Activated T-helper 1 cell treated with anti-CD3 and anti-CD28 coated beads, Interleukin-12 subunit alpha, Interleukin-12 subunit beta, Interleukin-2, Interleukin-4 antibody, amounts not matched to agents 30 ng/mL and 10 ng/mL and 1 ng/mL, durations not matched to agents 14 hours and 24 hours and 36 hours (primary cell): ENCODE data around the gene B4GALT4. TPM values are rescaled to one million over a fixed set of nuclear protein-coding genes. Genes with fewer than 3 reads are reported as not detected.
"Not testable (repeated sequence)": the region's sequence is repeated elsewhere in the genome, so short reads cannot be mapped to it uniquely, and the experiment has no call there.

ENCODE experiments used
- DNase-seq: peaks from one replicate; pipeline ENCODE4 v3.0.0; 2021; ENCODE audit warnings: low spot score
- H3K27ac Mint-ChIP-seq: one replicate; pipeline ENCODE4 v1.8.0; 2021; ENCODE audit warnings: mild to moderate bottlenecking, mixed read lengths
- H3K27me3 Mint-ChIP-seq: one replicate; pipeline ENCODE4 v1.8.0; 2022; ENCODE audit warnings: mild to moderate bottlenecking, moderate library complexity, mixed read lengths; ENCODE audit not compliant: insufficient read depth
- H3K36me3 Mint-ChIP-seq: one replicate; pipeline ENCODE4 v1.8.0; 2021; ENCODE audit warnings: low read depth, mixed read lengths
- H3K4me1 Mint-ChIP-seq: one replicate; pipeline ENCODE4 v1.8.0; 2021; ENCODE audit warnings: low read depth, mixed read lengths
- H3K4me3 Mint-ChIP-seq: one replicate; pipeline ENCODE4 v1.8.0; 2021; ENCODE audit warnings: mild to moderate bottlenecking, moderate library complexity, mixed read lengths
- H3K9me3 Mint-ChIP-seq: one replicate; pipeline ENCODE4 v1.8.0; 2021; ENCODE audit warnings: mixed read lengths
- intact Hi-C: fragments of 100-400 bp; cut with micrococcal nuclease; formaldehyde crosslinking; loops from one replicate; pipeline ENCODE4 v1.15.1; 2024
- total RNA-seq: library from RNA; stranded (reverse); gene quantifications from 2 replicates; pipeline ENCODE4 v1.2.3, GENCODE V29; 2022

Gene B4GALT4
- total RNA-seq, 1 donor from 2014 or later = 14.1 TPM

GRCh38 chr3:119255214-119255613 is 14.5 kb upstream of the B4GALT4 start:
- DNase-seq = no peak
- no peaks in the 10 kb centered on the region for H3K9me3 Mint-ChIP-seq
- peaks cover 14% of the 10 kb centered on the region for H3K27me3 Mint-ChIP-seq
- H3K4me1 Mint-ChIP-seq = peaks cover 10% of the 10 kb centered on the region
- H3K4me3 Mint-ChIP-seq = no peak overlapping the region
- H3K36me3 Mint-ChIP-seq = no peaks in the 10 kb centered on the region
- intact Hi-C loops = no loop called here
- no peak overlapping the region for H3K27ac Mint-ChIP-seq

DNA sequence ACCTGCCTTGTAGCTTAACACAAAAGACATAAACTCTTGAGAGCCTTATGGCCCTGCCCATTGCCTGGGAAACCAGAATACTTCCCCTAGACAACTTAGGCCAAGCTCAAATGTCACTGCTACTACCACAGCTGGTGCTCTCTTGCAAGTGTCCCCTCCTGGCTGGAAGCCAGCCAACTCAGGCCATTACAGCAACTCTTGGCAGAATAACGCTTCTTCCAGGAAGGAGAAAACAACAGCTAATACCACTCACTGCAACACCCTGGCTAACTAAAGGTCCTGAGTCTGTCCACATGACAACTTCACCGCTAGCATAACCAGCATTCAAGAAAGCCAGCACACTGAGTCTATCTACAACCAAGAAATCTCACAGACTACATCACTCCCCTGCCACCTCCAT is 5.1 kb upstream of the B4GALT4 start:
- intact Hi-C loops = no loop called here
- no peak overlapping the region for H3K27ac Mint-ChIP-seq
- peaks cover 7% of the 10 kb centered on the region for H3K4me1 Mint-ChIP-seq
- H3K4me3 Mint-ChIP-seq = no peak overlapping the region
- H3K27me3 Mint-ChIP-seq = peaks cover 6% of the 10 kb centered on the region
- DNase-seq = no peak
- peaks cover 24% of the 10 kb centered on the region for H3K9me3 Mint-ChIP-seq
- H3K36me3 Mint-ChIP-seq = no peaks in the 10 kb centered on the region

DNA sequence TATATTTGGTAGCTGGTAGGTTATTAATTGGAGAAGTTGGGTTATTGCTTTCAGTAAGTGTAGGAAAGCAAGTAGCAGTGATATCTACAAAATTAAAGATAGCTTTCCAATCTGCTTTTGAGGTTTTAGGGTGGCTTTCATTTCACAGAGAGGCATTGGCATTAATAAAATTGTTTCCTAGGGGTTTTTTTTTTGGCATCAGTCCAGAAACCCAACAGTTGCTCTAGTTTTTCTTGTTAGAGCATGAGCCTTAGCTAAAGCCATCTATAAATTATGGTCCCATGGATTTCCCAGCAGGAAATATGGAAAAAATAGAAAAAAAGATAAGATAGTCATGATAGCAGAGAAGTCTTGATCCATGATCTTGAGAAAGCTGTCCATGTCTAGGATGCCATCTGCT is 3.0 kb upstream of the B4GALT4 start:
- Mint-ChIP-seq H3K36me3 (peaks cover 2% of the 10 kb centered on the region), H3K4me3 (no peak overlapping the region), H3K4me1 (peaks cover 22% of the 10 kb centered on the region), H3K27ac (no peak overlapping the region), H3K9me3 (peaks cover 11% of the 10 kb centered on the region), H3K27me3 (no peaks in the 10 kb centered on the region)
- no peak for DNase-seq
- intact Hi-C loops = loop anchor here (5.0 kb wide), 1 partner anchor 254 kb away; the partner anchor contains the start of gene TIMMDC1

DNA sequence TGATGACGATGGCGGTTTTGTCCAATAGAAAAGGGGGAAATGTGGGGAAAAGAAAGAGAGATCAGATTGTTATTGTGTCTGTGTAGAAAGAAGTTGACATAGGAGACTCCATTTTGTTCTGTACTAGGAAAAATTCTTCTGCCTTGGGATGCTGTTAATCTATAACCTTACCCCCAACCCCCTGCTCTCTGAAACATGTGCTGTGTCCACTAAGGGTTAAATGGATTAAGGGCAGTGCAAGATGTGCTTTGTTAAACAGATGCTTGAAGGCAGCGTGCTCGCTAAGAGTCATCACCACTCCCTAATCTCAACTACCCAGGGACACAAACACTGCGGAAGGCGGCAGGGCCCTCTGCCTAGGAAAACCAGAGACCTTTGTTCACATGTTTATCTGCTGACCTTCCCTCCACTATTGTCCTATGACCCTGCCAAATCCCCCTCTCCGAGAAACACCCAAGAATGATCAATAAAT is 2.4 kb upstream of the B4GALT4 start:
- peaks cover 26% of the 10 kb centered on the region for H3K4me1 Mint-ChIP-seq
- H3K27ac Mint-ChIP-seq, H3K9me3 Mint-ChIP-seq, H3K36me3 Mint-ChIP-seq, DNase-seq, H3K27me3 Mint-ChIP-seq, H3K4me3 Mint-ChIP-seq: not testable (repeated sequence)
- intact Hi-C loops = loop anchor here (5.0 kb wide), 1 partner anchor 254 kb away; the partner anchor contains the start of gene TIMMDC1

GRCh38 chr3:119242387-119243057 is 1.8 kb upstream of the B4GALT4 start:
- H3K27me3 Mint-ChIP-seq, DNase-seq, H3K27ac Mint-ChIP-seq, H3K9me3 Mint-ChIP-seq, H3K4me3 Mint-ChIP-seq, H3K36me3 Mint-ChIP-seq: not testable (repeated sequence)
- peaks cover 26% of the 10 kb centered on the region for H3K4me1 Mint-ChIP-seq
- intact Hi-C loops = loop anchor here (5.0 kb wide), 1 partner anchor 255 kb away; the partner anchor contains the start of gene TIMMDC1

DNA sequence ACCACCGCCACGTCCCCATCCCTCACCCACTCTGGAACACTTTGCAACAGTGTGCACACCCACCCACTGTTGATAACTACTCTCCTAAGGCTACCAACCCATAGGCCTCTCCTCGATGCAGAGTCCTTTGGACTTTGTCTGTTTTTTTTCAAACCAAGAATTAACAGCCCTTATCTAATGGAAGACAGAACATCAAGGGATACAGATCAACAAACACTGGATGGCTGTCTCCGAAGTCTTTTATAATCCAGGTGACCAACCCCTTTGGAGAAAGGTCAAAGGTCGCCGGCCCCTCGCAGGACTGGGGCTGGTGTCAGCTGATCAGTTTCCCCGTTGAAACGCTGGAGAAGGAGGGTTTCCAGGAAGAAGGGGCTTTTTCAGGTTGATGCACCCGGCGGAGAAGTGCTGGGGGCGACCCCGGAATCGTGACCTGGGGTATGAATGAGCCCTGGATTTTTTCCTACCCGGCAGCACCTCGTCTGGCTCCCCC is 532 bp downstream of the B4GALT4 start:
- intact Hi-C loops = loop anchor here (2.0 to 5.0 kb wide), 6 partner anchors 83 to 855 kb away; partner anchors contain the start of genes GSK3B, IGSF11 and TIMMDC1
- H3K27me3 Mint-ChIP-seq = no peaks in the 10 kb centered on the region
- peaks cover 47% of the 10 kb centered on the region for H3K4me1 Mint-ChIP-seq
- no peaks in the 10 kb centered on the region for H3K9me3 Mint-ChIP-seq
- H3K27ac Mint-ChIP-seq = peak overlapping the region; percentile 90
- DNase-seq = peak; percentile 28
- peak overlapping the region; percentile 87 for H3K4me3 Mint-ChIP-seq
- H3K36me3 Mint-ChIP-seq = peaks cover 17% of the 10 kb centered on the region

- Mint-ChIP-seq H3K36me3 (peaks cover 24% of the 10 kb centered on the region), H3K27ac (peak overlapping the region; percentile 90), H3K4me3 (peak overlapping the region; percentile 87), H3K4me1 (peaks cover 55% of the 10 kb centered on the region), H3K27me3 (no peaks in the 10 kb centered on the region), H3K9me3 (no peaks in the 10 kb centered on the region)
- no peak for DNase-seq
- intact Hi-C loops = no loop called here
Measured at GRCh38 chr3:119239206-119239820, 1.4 kb downstream of the B4GALT4 start.

- Mint-ChIP-seq H3K27me3 (no peaks in the 10 kb centered on the region), H3K4me3 (no peak overlapping the region), H3K4me1 (peaks cover 55% of the 10 kb centered on the region), H3K9me3 (no peaks in the 10 kb centered on the region), H3K36me3 (peaks cover 24% of the 10 kb centered on the region), H3K27ac (no peak overlapping the region)
- intact Hi-C loops = no loop called here
- DNase-seq = no peak
Measured at GRCh38 chr3:119238363-119238762, 2.3 kb downstream of the B4GALT4 start.

DNA sequence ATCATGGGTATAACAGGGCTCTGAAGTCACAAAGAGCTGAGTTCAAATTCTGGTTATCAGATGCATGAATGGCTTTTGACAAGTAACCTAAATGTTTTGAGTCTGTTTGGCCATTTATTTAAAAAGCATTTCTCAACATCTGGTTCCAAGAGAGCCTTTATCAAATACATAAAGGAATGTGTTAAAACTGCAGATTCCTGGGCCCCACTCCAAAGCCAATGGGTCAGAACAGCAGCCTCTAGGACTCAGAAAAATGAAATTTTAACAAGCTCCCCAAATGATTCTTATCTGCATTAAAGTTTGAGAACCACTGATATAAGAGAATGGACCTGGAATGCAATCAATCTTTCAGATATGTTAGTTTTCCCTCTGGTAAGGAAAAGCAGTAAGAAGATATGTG is 3.4 kb downstream of the B4GALT4 start:
- H3K27me3 Mint-ChIP-seq = no peaks in the 10 kb centered on the region
- DNase-seq = no peak
- no peaks in the 10 kb centered on the region for H3K9me3 Mint-ChIP-seq
- H3K27ac Mint-ChIP-seq = no peak overlapping the region
- peaks cover 55% of the 10 kb centered on the region for H3K4me1 Mint-ChIP-seq
- intact Hi-C loops = no loop called here
- peaks cover 24% of the 10 kb centered on the region for H3K36me3 Mint-ChIP-seq
- H3K4me3 Mint-ChIP-seq = no peak overlapping the region

DNA sequence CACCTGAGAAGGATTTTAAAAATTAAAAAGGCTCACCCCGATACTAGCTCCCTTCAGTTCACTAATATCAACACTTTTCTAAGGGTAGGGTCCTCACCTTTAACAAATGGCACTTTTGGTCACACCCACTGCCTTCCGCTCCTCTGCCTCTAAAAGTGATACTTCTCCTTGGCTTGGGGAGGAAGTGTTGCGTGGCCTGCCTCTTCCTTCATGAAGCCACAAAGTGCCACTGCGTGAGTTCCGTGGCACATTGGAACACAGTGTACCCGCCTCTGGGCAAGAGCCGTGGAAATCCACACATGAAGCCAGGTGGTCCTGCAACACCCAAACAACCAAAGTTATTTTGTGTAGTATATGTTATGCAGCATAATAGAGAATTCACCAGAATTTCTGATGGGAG is 3.9 kb downstream of the B4GALT4 start:
- intact Hi-C loops = loop anchor here (1.0 kb wide), 1 partner anchor 17 kb away; no protein-coding TSS in a partner anchor
- H3K4me1 Mint-ChIP-seq = peaks cover 55% of the 10 kb centered on the region
- peak overlapping the region; percentile 34 for H3K27ac Mint-ChIP-seq
- H3K4me3 Mint-ChIP-seq = no peak overlapping the region
- H3K27me3 Mint-ChIP-seq = no peaks in the 10 kb centered on the region
- H3K9me3 Mint-ChIP-seq = no peaks in the 10 kb centered on the region
- DNase-seq = no peak
- H3K36me3 Mint-ChIP-seq = peaks cover 24% of the 10 kb centered on the region

- Mint-ChIP-seq H3K27me3 (no peaks in the 10 kb centered on the region), H3K4me3 (no peak overlapping the region), H3K27ac (peak overlapping the region; percentile 40), H3K36me3 (peaks cover 36% of the 10 kb centered on the region), H3K9me3 (no peaks in the 10 kb centered on the region), H3K4me1 (peaks cover 60% of the 10 kb centered on the region)
- no peak for DNase-seq
- intact Hi-C loops = no loop called here
Measured at GRCh38 chr3:119235151-119235550, 5.5 kb downstream of the B4GALT4 start.

DNA sequence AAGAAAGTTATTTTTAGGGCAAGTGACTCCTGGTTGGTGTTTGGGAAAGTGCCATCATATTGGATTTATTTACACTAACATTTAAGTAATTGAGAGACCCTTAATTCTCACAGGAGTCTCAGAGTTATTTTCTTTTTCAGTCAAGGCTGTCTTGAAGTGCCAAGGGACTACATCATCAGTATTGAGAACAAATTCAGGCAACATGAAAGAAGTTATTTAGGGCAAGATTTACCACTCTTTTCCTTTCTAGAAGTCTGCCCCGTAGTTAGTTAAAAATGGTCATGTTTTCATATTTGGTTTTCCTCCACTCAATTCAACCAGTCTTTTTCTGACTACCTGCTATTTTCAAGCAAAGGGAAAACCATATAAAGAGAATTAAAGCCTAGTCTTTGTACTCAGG is 6.1 kb downstream of the B4GALT4 start:
- peak overlapping the region; percentile 40 for H3K27ac Mint-ChIP-seq
- peaks cover 55% of the 10 kb centered on the region for H3K4me1 Mint-ChIP-seq
- H3K27me3 Mint-ChIP-seq = no peaks in the 10 kb centered on the region
- no peak overlapping the region for H3K4me3 Mint-ChIP-seq
- H3K9me3 Mint-ChIP-seq = no peaks in the 10 kb centered on the region
- intact Hi-C loops = no loop called here
- peaks cover 39% of the 10 kb centered on the region for H3K36me3 Mint-ChIP-seq
- DNase-seq = no peak

DNA sequence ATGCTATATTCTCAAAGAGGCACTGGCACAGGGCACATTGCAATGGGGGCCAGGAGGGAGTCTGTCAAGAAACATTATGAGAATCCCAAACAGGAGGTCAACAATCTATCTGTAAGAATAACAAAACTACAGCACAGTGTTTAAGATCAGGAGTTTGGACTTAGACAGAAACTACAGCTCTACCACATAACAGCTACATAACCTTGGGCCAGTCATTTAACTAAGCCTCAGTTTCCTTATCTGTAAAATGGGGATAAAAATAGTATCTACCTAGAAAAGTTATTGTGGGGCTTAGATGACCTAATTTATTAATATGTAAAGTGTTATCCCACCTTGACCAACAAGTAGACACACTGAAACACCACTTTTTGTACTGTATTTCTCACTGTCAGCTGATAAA is 9.9 kb downstream of the B4GALT4 start:
- Mint-ChIP-seq H3K4me3 (no peak overlapping the region), H3K4me1 (peaks cover 34% of the 10 kb centered on the region), H3K27ac (no peak overlapping the region), H3K36me3 (peaks cover 61% of the 10 kb centered on the region), H3K27me3 (no peaks in the 10 kb centered on the region), H3K9me3 (no peaks in the 10 kb centered on the region)
- DNase-seq = no peak
- intact Hi-C loops = no loop called here
